H9 (cell line): Measurements from ENCODE around the gene DNAJA4. TPM values are rescaled to one million over a fixed set of nuclear protein-coding genes. Genes with fewer than 3 reads are reported as not detected.
A peak's percentile ranks its signal among the peaks of the same experiment; 100 is the strongest.

ENCODE experiments used
- DNase-seq: peaks from one replicate; pipeline ENCODE4 v3.0.0-alpha.2; 2017
- H2AFZ ChIP-seq: one replicate; pipeline ENCODE4 v1.6.1; 2013; ENCODE audit warnings: mild to moderate bottlenecking, low read length, control low read depth, moderate library complexity
- H2AK5ac ChIP-seq: 2 replicates; pipeline ENCODE4 v1.6.1; 2013; ENCODE audit warnings: low read length, control low read depth, mixed read lengths; ENCODE audit not compliant: insufficient read length
- H2BK120ac ChIP-seq: one replicate; pipeline ENCODE4 v1.6.1; 2013; ENCODE audit warnings: low read depth, mild to moderate bottlenecking, low read length, control low read depth, inconsistent platforms; ENCODE audit not compliant: poor library complexity, severe bottlenecking
- H2BK12ac ChIP-seq: 2 replicates; pipeline ENCODE4 v1.6.1; 2013; ENCODE audit warnings: low read length, control low read depth, mixed read lengths, low read depth; ENCODE audit not compliant: insufficient read length
- H2BK15ac ChIP-seq: 2 replicates; pipeline ENCODE4 v1.6.1; 2013; ENCODE audit warnings: low read depth, low read length, control low read depth
- H2BK20ac ChIP-seq: one replicate; pipeline ENCODE4 v1.6.1; 2013; ENCODE audit warnings: low read depth, mild to moderate bottlenecking, low read length, control low read depth, inconsistent platforms; ENCODE audit not compliant: poor library complexity, severe bottlenecking
- H2BK5ac ChIP-seq: 2 replicates; pipeline ENCODE4 v1.6.1; 2013; ENCODE audit warnings: low read length, control low read depth, mixed read lengths; ENCODE audit not compliant: insufficient read length
- H3K14ac ChIP-seq: 2 replicates; pipeline ENCODE4 v1.6.1; 2013; ENCODE audit warnings: low read length, control low read depth; ENCODE audit not compliant: insufficient read depth
- H3K18ac ChIP-seq: 2 replicates; pipeline ENCODE4 v1.6.1; 2013; ENCODE audit warnings: low read depth, mild to moderate bottlenecking, mixed read lengths, low read length, control low read depth; ENCODE audit not compliant: insufficient read length
- H3K23ac ChIP-seq: 2 replicates; pipeline ENCODE4 v1.6.1; 2013; ENCODE audit warnings: low read length, control low read depth, mixed read lengths, low read depth; ENCODE audit not compliant: insufficient read length
- H3K23me2 ChIP-seq: 2 replicates; pipeline ENCODE4 v1.6.1; 2013; ENCODE audit warnings: low read depth, mild to moderate bottlenecking, mixed read lengths, low read length, control low read depth; ENCODE audit not compliant: insufficient read length, poor library complexity, severe bottlenecking
- H3K27ac ChIP-seq: 2 replicates; pipeline ENCODE4 v1.5.1; 2013; ENCODE audit warnings: low read length, control low read depth, mixed read lengths, low read depth; ENCODE audit not compliant: insufficient read length
- H3K27me3 ChIP-seq: 2 replicates; pipeline ENCODE4 v1.6.1; 2013; ENCODE audit warnings: low read length, control low read depth, inconsistent platforms; ENCODE audit not compliant: insufficient read depth
- H3K4ac ChIP-seq: 2 replicates; pipeline ENCODE4 v1.6.1; 2013; ENCODE audit warnings: low read depth, mild to moderate bottlenecking, control low read depth, inconsistent platforms, low read length, moderate library complexity
- H3K4me1 ChIP-seq: 2 replicates; pipeline ENCODE4 v1.6.1; 2013; ENCODE audit warnings: low read length, control low read depth, inconsistent platforms; ENCODE audit not compliant: insufficient read depth
- H3K4me2 ChIP-seq: 2 replicates; pipeline ENCODE4 v1.6.1; 2013; ENCODE audit warnings: low read length, control low read depth, mixed read lengths; ENCODE audit not compliant: insufficient read length, insufficient read depth
- H3K56ac ChIP-seq: 2 replicates; pipeline ENCODE4 v1.6.1; 2013; ENCODE audit warnings: low read depth, mild to moderate bottlenecking, mixed read lengths, low read length, control low read depth; ENCODE audit not compliant: insufficient read length
- H3K79me1 ChIP-seq: 2 replicates; pipeline ENCODE4 v1.6.1; 2013; ENCODE audit warnings: low read depth, mild to moderate bottlenecking, moderate library complexity, low read length, control low read depth, inconsistent platforms; ENCODE audit not compliant: insufficient read depth, poor library complexity, severe bottlenecking
- H3K79me2 ChIP-seq: 2 replicates; pipeline ENCODE4 v1.6.1; 2013; ENCODE audit warnings: low read length, control low read depth, inconsistent platforms; ENCODE audit not compliant: insufficient read depth
- H3K9ac ChIP-seq: 2 replicates; pipeline ENCODE4 v1.6.1; 2013; ENCODE audit warnings: low read length, control low read depth, mixed read lengths; ENCODE audit not compliant: insufficient read length; ENCODE audit errors: extremely low read depth
- H3K9me3 ChIP-seq: one replicate; pipeline ENCODE4 v1.6.1; 2013; ENCODE audit warnings: low read depth, low read length, inconsistent platforms; ENCODE audit not compliant: control insufficient read depth
- H3T11ph ChIP-seq: one replicate; pipeline ENCODE4 v1.6.1; 2013; ENCODE audit warnings: mild to moderate bottlenecking, low read length, control low read depth, inconsistent platforms
- H4K20me1 ChIP-seq: one replicate; pipeline ENCODE4 v1.6.1; 2013; ENCODE audit not compliant: control insufficient read depth, insufficient read length, insufficient read depth
- H4K5ac ChIP-seq: 2 replicates; pipeline ENCODE4 v1.6.1; 2013; ENCODE audit warnings: low read depth, mild to moderate bottlenecking, mixed read lengths, low read length, control low read depth; ENCODE audit not compliant: insufficient read length
- H4K8ac ChIP-seq: replicated peaks from 2 replicates; pipeline ENCODE4 v1.6.1; 2013; ENCODE audit warnings: low read length, control low read depth, mixed read lengths, low read depth; ENCODE audit not compliant: insufficient read length
- H4K91ac ChIP-seq: 2 replicates; pipeline ENCODE4 v1.6.1; 2013; ENCODE audit warnings: low read depth, mild to moderate bottlenecking, moderate library complexity, mixed read lengths, low read length, control low read depth; ENCODE audit not compliant: insufficient read length
- H3K27ac Mint-ChIP-seq, 3 experiments: 2 replicates in 2 of 3; 3 replicates in 1 of 3; pipeline ENCODE4 v1.8.0; 2020 to 2021; ENCODE audit warnings: mixed read lengths in 3 of 3, mild to moderate bottlenecking in 1 of 3, moderate library complexity in 1 of 3
- H3K27me3 Mint-ChIP-seq: 2 replicates; pipeline ENCODE4 v1.8.0; 2021; ENCODE audit warnings: low read depth, mild to moderate bottlenecking, moderate library complexity, mixed read lengths
- H3K36me3 Mint-ChIP-seq, 3 experiments: 2 replicates in 2 of 3; 3 replicates in 1 of 3; pipeline ENCODE4 v1.8.0; 2020 to 2021; ENCODE audit warnings: low read depth in 3 of 3, mixed read lengths in 3 of 3; ENCODE audit not compliant: insufficient read depth in 1 of 3
- H3K4me1 Mint-ChIP-seq, 2 experiments: 2 replicates each; pipeline ENCODE4 v1.8.0; 2020; ENCODE audit warnings: mixed read lengths in 2 of 2
- H3K4me3 Mint-ChIP-seq, 2 experiments: 2 replicates in 1 of 2; 3 replicates in 1 of 2; pipeline ENCODE4 v1.8.0; 2020 to 2021; ENCODE audit warnings: mild to moderate bottlenecking in 2 of 2, mixed read lengths in 2 of 2, moderate library complexity in 1 of 2
- H3K9me3 Mint-ChIP-seq, 2 experiments: 2 replicates in 1 of 2; 3 replicates in 1 of 2; pipeline ENCODE4 v1.8.0; 2020; ENCODE audit warnings: mild to moderate bottlenecking in 2 of 2, mixed read lengths in 2 of 2, moderate library complexity in 1 of 2
- CTCF ChIP-seq: fragments of 200-600 bp; sonication (generic); conservative IDR thresholded peaks from 3 replicates; pipeline ENCODE4 v1.8.0; 2021; ENCODE audit warnings: antibody characterized with exemption, mild to moderate bottlenecking
- WGBS: extraction: QIAGEN DNeasy Blood & Tissue Kit; methylation state at CpG from one replicate; pipeline ENCODE4 v1.1.7; 2013; ENCODE audit warnings: missing lambda C conversion rate, low lambda C conversion rate, mixed read lengths; ENCODE audit not compliant: insufficient read length; ENCODE audit errors: extremely low coverage; 5-methylcytosine and 5-hydroxymethylcytosine counted together
- total RNA-seq: library from RNA; stranded (reverse); gene quantifications from 2 replicates; pipeline ENCODE4 v1.2.1, GENCODE V29; 2021

Gene DNAJA4
- total RNA-seq, 1 experiment from 2014 or later: 0.13 TPM

- Histone ChIP-seq H2BK5ac (no peak overlapping the region), H2AK5ac (no peak overlapping the region), H4K91ac (no peak overlapping the region), H3K23ac (no peak overlapping the region), H2BK15ac (no peak overlapping the region), H2BK120ac (no peak overlapping the region), H3K4me1 (no peaks in the 10 kb centered on the region), H3T11ph (no peak overlapping the region), H4K8ac (no peak overlapping the region), H2BK12ac (no peak overlapping the region), H4K20me1 (no peaks in the 10 kb centered on the region), H3K56ac (no peak overlapping the region), H3K4ac (no peak overlapping the region), H3K79me1 (no peaks in the 10 kb centered on the region), H3K4me2 (no peak overlapping the region), H3K9ac (no peak overlapping the region), H3K14ac (no peak overlapping the region), H4K5ac (no peak overlapping the region), H2BK20ac (no peak overlapping the region), H3K79me2 (no peaks in the 10 kb centered on the region), H3K23me2 (peaks cover 4% of the 10 kb centered on the region), H3K18ac (no peak overlapping the region), H2AFZ (no peak overlapping the region), H3K27me3 (no peaks in the 10 kb centered on the region), H3K9me3 (no peaks in the 10 kb centered on the region), H3K27ac (no peak overlapping the region)
- no peak for DNase-seq
- no peak for TF ChIP-seq CTCF
- H3K36me3 Mint-ChIP-seq: no peaks in the 10 kb centered on the region
- no peaks in the 10 kb centered on the region for H3K9me3 Mint-ChIP-seq
- H3K4me1 Mint-ChIP-seq: 0 out of 4 replicates have a peak, but pooled peaks cover 0 to 2% of the 10 kb centered on the region in 2 experiments
- H3K27me3 Mint-ChIP-seq: no peaks in the 10 kb centered on the region; the same call in 1 of the 2 replicates
- H3K4me3 Mint-ChIP-seq: no peak overlapping the region
- WGBS: no CpG with 5 or more reads among the region's 2 CpGs
- 0 out of 7 replicates have a peak overlapping the region, but pooled peaks of 1 of the 3 experiments have one; percentile 10 for H3K27ac Mint-ChIP-seq
Observed at GRCh38 chr15:78260489-78260888, 3.9 kb upstream of the DNAJA4 start.
